ENCODE results near the gene PODXL2.

PODXL2 gene

DNA sequence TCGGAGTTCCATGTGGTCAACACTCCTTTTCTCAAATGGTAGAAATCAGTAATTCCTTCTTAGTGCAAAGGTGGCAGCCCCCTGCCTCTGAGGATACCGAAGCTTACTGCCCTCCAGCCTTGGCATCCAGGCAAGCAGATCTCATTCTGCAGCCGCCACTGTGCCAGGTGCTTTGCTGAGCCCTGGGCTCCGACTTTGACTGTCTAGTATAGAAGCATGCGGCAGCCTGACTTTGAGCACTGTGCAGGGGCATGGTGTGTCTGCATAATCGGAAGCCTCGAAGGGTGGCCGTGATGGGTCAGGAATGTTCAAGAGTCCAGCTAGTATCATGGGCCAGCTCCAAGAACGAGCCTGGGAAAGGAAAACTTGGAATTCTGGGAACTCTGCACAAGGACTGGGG, 83.5 kb downstream of the PODXL2 start:
- DNase-seq (ENCODE audit: low spot score): no peak
- TF ChIP-seq, protein P1, sequence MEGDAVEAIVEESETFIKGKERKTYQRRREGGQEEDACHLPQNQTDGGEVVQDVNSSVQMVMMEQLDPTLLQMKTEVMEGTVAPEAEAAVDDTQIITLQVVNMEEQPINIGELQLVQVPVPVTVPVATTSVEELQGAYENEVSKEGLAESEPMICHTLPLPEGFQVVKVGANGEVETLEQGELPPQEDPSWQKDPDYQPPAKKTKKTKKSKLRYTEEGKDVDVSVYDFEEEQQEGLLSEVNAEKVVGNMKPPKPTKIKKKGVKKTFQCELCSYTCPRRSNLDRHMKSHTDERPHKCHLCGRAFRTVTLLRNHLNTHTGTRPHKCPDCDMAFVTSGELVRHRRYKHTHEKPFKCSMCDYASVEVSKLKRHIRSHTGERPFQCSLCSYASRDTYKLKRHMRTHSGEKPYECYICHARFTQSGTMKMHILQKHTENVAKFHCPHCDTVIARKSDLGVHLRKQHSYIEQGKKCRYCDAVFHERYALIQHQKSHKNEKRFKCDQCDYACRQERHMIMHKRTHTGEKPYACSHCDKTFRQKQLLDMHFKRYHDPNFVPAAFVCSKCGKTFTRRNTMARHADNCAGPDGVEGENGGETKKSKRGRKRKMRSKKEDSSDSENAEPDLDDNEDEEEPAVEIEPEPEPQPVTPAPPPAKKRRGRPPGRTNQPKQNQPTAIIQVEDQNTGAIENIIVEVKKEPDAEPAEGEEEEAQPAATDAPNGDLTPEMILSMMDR (IDR thresholded peaks at IDR 0.05; ENCODE audit: extremely low read depth, missing control alignments): no peak

DNA sequence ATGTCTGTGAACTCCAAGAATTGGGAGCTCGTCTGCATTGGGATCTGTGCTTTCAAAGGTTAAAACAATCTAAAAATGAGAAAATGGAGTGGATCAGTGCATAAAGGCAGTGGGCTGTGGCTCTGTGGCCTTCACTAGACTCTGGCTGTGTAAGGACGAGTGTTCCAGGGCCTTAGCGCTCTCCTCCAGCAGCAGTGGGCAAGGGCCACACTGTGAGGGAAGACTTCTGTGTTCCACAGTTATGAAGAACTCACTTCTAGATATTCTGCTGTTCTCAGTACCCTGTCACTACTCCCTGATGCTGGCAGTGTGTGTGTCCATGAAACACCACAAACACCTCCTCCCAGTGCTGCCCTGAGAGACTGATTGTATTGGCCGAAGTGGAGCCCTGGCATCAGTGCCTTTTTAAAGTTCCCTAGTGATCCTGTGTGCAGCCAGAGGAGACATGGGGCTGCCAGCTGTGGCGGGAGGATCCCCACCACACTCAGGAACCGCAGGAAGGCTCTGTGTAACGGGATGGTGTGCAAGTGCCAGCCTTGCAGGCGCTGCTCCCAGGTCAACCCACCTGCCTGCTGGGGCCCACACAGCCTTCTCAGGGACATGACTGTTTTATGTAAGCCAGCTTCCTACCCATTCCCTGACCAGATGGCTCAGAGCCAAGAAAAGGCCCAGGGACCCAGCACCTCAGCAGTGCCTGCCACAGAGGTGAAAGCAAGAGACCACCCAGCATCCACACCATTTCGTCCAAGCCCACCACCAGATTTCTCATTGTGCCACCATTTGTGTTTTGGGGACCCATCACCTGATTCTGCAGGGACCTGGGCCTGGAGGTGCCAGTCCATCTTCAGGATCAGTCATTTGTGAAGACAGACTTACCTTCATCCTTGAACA, 84.1 kb downstream of the PODXL2 start:
- TF ChIP-seq, protein P1 (IDR thresholded peaks at IDR 0.05; ENCODE audit: extremely low read depth, missing control alignments): no peak

DNA sequence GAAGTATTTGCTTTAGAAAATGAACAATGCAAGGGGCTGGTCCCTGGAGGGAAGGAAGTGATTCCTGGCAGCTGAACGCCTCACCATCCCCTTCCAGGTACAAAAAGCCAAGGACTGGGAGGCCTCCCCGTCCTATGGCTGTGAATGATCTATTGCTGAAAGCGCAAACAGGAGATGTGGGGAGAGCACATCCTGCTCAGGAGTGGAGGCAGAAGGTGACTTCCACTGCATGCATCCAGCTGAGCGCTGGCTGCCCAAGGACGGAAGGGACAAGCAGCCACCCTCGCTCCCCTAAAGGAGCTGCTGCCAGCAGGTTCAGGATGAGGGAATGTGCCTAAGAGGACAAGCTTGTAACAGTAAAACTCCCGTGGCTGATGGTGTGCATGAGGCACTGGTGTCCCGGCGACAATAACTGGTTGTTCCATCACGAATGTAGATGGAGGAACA, 85.2 kb downstream of the PODXL2 start:
- no peak for DNase-seq (ENCODE audit: low spot score)
- TF ChIP-seq, protein P1 (IDR thresholded peaks at IDR 0.05; ENCODE audit: extremely low read depth, missing control alignments): no peak

More for the DNA sequence above, 84.1 kb downstream of the PODXL2 start:
- DNase-seq (ENCODE audit: low spot score): no peak

DNA sequence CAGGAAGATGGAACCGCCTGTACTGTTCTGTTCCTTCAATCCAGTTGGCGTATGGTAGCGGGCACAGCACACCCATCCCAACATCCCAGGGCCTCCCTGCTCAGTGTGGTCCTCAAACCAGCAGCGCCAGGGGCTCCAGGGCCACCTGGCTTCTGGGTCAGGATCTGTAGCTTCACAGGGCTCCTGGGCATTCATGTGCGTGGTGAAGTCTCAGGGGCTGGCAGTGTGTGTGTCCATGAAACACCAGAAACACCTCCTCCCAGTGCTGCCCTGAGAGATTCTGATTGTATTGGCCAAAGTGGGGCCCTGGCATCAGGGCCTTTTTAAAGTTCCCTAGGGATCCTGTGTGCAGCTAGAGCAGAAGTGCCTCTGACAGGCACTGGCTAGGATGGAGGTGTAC, 85.9 kb downstream of the PODXL2 start:
- DNase-seq (ENCODE audit: low spot score): no peak
- TF ChIP-seq, protein P1 (IDR thresholded peaks at IDR 0.05; ENCODE audit: extremely low read depth, missing control alignments): no peak

DNA sequence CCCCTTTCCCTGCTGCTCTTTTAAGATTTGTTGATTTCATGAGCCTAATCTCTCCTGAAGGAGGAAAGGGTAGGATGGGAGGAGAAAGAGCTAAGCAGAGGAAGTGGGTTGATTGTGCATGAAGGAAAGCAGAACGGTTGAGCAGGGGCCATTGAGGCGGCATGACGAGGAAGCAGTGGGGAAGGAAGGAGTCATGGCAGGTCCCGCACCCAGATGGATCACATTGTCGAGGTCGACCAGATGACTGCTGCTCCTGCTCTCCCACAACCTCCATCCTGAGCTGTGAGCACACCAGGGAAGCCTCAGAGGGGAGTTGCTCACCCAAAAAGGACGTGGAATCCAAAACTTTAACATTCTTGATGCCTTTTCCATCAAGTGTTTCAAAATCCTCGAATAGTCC, 86.5 kb downstream of the PODXL2 start:
- no peak for DNase-seq (ENCODE audit: low spot score)
- TF ChIP-seq, protein P1 (IDR thresholded peaks at IDR 0.05; ENCODE audit: extremely low read depth, missing control alignments): no peak

DNA sequence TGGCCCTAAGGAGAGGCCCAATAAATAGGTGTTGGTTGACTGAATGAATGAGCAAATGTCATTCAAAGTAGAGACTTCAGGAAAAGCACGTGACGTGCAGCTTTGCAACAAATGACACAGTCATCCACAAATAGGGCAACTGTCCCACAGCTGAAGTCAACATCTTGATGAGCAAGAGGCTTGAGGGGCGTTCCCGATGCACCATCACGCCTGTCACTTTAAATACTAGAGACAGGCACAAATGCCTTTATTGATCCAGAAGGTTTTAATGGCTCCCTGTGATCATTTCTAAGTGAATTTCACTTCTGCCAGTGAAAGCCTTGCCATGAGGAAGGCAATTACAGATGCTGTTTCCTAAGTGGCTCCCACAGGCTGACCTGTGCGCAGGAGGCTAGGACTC, 87.4 kb downstream of the PODXL2 start:
- TF ChIP-seq, protein P1 (IDR thresholded peaks at IDR 0.05; ENCODE audit: extremely low read depth, missing control alignments): no peak
- DNase-seq (ENCODE audit: low spot score): no peak

DNA sequence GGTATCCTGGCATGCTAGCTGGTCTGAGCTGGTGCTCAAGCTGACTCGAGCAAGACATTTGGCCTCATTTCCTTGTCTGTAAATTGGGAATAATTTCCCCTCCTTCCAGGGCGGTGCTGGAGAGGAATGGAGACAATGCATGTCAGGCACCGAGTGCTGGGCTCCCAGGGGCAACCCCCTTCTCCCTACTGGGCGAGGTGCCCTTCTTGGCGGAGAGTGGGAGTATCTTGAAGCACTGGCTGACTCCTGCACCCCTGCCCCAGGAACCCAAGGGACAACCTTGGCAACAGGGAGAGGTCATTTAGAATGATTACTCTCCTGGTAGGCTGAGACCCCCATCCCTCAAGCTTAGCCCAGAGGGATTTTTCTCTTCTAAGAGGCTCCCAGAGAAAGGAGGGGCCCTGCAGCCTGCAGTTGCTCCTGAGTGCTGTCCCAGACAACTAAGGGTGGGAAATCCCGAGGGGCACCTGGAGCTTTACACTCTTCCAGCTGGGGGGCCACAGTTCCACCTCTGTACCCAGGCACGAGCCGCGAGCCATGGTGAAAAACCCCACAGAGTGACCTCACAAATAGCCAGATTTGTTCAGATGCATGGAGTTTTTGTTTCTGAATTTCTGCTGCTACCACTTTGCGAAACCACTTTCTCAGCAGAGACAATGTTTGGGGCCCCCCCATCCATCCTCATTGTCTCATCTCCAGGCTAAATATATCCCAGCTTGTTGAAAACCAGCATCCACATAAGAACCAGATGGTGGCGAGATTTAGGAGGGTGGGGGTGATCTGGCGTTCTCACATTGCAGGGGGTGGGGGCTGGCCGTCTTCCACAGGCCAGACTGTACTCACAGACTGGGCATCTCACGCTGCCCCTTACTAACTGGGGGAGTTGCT, 88.6 kb downstream of the PODXL2 start:
- TF ChIP-seq, protein P1 (IDR thresholded peaks at IDR 0.05; ENCODE audit: extremely low read depth, missing control alignments): no peak
- no peak for DNase-seq (ENCODE audit: low spot score)

All from GM20000 (cell line).